ENCODE results near the gene NUP43.

- no peak for TF ChIP-seq EZH2 (IDR thresholded peaks at IDR 0.05; ENCODE audit: insufficient read depth, poor library complexity, severe bottlenecking)
- TF ChIP-seq EZH2phosphoT487 (IDR thresholded peaks at IDR 0.05; ENCODE audit: insufficient read depth, low read depth), result no peak
Measured at GRCh38 chr6:149683256-149683859, 63.0 kb downstream of the NUP43 start.

All from GM23248 (cell line).